COLO668 (cell line): ENCODE results near the gene NOL4L.
A peak's percentile ranks its signal among the peaks of the same experiment; 100 is the strongest.

ENCODE experiments used
- DNase-seq: peaks from one replicate; lab custom pipeline; 2025; ENCODE audit not compliant: unreplicated experiment; lab: John Stamatoyannopoulos, UW

Gene NOL4L

GRCh38 chr20:32544260-32544722 is 40.8 kb downstream of the NOL4L start:
- no peak for DNase-seq

- DNase-seq, result no peak
Measured at GRCh38 chr20:32543570-32544259, 41.4 kb downstream of the NOL4L start.

GRCh38 chr20:32542259-32542615 is 42.9 kb downstream of the NOL4L start:
- no peak for DNase-seq

- DNase-seq, result no peak
Measured at GRCh38 chr20:32541323-32542258, 43.5 kb downstream of the NOL4L start.

DNA sequence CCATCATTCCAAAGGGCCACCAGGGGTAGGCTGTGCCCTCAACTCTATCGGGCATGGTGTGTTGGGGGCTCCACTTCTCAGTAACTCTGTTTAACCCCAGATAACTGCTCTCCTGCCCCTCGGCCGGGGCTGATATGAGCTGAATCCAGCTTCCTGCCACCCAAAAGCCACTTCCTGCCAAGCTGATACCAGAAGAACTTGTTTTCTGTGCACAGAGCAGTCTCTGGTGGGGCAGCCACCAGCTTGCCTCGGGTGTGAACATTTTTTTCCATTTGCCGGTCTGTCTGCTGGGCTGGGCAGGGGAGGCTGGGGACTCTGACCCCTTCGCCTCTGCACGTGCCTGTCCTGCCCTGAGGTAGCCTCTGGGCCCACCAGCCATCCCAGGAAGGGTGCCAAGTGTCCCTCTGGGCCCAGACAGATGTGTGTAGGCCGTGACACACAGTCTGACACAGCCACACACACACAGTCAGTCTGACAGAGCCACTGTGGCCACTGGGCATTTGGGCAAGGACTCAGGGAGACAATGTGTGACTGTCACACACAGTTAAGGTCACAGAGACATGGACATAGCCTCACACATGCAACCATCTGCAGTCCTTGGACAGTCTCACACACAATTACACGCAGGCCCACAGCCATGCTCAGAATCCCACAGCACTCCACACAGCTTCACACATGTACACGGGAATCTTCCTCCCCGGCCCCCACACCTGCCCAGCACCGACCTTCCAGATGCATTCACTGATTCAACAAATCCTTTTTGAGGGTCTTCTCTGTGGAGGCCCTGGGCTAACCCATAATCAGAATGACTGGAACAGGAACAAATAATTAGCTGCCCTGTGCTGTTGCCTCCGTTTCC is 45.1 kb downstream of the NOL4L start:
- no peak for DNase-seq

- DNase-seq, result no peak
Measured at GRCh38 chr20:32539026-32539816, 45.9 kb downstream of the NOL4L start.

DNA sequence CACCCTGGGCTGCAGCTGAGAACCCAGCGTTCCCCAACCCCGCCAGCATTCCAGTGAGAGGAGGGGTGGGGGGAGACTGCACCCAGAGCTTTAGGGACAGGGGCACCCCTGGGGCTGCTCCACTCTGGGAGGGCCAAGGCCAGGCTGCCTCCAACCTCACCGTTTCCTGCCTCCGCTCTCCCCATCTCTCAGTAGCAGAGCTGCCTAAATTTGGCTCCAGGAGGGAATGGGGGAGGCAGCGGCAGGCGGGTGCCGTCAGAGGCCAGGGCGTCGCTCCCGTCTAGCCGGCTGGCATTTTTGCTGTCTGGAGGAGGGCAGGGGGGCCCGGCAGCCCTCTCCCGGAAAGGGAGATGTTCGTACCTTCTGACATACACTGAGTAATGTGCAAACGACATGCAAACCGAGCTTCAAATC is 46.6 kb downstream of the NOL4L start:
- DNase-seq, result no peak

GRCh38 chr20:32537657-32538525 is 47.2 kb downstream of the NOL4L start:
- no peak for DNase-seq

DNA sequence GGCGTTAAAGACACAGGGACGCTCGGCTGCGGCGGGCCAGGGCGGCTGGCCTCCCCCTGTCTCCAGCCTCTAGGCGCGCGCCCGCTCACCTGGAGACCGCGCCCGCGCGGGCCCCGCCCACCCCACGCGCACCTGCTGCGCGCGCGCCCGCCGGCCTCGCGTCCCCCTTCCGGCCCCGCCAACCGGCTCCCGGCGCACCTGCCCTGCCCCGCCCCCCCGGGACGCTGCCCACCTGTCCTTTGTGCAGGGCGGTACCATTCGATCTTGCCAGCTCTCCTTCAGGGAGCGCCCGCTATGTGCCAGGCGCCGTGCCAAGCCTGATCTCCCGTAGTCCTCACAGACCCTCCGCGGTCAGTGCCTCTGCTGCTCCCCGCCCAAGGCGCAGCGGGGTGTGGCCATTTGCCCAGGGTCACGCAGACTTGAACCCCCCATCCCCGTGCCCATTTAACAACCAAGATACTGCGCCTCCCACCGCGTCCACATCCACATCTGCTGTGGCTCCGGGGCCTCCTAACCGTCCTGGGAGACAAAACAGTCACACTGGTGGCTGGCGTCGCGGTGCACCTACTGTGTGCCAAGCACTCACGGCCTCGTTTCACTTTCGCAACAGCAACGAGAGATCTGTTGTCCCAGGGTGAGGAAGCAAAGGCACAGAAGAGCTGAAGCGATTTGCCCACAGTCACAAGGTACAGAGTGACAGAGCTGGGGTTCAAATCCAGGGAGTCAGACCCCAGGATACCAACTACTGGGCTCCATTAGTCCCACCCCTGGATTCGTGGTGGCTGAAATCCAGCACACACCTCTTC is 48.1 kb downstream of the NOL4L start:
- peak; percentile 99 for DNase-seq

DNA sequence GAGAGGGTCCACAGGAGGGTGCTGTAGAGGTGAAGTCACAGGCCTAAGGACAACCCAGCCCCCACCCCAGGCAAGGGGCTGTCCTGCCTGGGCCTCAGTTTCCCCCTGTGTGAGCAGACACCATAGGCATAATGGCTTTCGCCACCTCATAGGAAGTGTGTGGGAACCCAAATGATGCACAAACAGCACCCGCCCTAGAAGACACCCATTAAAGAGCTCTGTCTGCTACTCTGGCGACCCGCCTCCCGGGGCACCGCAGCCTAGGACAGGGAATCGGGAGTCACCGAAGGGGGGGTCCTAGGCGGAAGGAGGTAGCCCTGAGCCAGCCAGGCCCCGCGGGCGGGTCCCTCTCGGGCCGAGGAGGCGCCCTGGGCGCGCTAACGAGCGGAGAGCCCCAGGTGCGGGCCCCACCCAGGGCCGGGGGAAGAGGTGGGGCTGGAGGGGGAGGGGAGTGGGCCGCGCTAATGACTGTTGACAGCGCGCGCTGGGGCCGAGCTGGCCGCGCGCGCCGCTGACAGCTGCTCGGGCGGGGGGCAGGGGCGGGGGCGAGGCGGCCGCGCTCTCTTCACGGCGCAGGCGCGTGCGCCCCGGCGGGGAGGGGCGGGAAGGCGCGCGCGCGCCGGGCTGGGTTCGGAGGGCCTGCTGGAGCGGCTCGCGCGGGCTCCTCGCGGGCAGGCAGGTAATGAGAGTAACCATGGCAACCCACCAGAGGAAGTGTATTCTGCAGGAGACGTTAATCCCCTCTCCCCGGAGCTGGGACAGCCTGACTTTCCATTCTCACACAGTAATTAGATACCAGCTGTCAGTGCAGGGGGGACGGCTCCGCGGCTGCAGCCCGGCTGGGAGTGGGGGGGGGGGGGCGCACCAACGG is 48.9 kb downstream of the NOL4L start:
- peak; percentile 99 for DNase-seq

DNA sequence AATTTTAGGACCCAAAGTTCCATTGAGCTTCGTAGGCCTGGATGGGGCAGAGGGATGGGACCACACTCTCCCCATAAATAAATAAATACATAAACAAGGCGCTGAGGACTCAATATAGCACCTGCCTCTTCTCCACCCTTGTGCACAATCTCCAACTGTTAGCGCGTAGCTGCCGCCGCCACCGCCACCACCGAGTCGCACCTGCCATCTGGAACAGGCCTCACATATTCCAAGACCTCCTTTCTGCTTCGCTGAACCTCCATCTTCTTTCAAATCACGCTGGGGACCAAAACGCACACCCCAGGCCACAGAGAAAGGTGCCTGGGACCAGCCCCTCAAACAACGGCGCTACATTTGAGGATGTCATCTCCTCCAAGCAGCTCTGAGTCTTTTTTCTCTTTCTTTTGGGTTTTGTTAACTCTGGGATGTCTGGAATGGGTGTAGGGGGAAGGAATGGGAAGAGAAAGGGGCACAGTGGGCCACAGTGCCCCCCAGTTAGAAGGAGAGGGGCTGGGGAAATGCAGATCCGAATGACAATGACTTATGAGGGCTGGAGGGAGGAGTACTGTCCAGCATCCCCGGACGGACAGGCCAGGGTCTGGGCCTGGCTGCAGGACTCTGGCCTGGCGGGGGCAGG is 49.7 kb downstream of the NOL4L start:
- peak; percentile 76 for DNase-seq

DNA sequence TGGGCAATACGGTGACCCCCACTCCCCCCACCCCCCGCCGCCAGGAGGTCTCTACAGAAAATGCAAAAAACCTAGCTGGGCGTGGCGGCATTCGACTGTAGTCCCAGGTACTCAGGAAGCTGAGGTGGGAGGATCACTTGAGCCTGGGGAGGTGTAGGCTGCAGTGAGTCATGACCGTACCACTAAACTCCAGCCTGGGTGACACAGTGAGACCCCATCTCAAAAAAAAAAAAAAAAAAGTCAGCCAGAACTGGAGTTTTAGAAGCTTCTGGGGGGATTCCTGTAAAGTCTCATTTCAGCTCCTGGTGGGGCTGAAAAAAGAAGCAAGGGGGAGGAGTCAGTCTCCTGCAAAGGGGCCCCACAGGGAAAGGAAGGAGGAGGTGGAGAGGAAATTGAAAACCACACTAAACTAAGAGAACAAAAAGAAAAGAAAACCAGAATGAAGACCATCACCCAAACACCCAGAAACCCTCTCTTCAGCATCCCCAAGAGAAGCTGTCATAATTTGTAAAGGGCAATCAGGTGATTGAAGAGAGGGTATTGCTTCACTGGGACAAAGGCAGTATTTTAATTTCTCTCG is 50.4 kb downstream of the NOL4L start:
- no peak for DNase-seq

GRCh38 chr20:32533732-32534131 is 51.4 kb downstream of the NOL4L start:
- DNase-seq, result no peak

DNA sequence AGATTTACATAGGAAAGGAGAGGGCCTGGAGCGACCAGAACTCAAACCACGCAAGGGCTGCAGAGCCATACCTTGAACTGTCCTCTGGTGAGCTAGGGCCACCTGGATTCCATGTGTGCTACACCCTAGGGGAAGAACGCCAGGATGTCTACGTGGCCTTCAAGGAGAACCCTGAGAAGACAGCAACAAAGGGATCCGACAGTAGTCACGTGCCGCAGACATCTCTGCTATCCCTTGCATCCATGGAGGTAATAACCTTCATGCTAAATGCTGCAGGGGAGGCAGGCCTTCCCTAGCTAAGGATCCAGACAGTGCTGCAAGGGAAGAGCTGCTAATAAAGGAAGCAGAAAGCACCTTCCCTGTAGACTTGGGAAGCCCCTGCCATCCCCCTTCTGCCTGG is 52.9 kb downstream of the NOL4L start:
- DNase-seq, result no peak

- DNase-seq, result no peak
Measured at GRCh38 chr20:32528905-32529670, 56.0 kb downstream of the NOL4L start.
